ENCODE results near the gene EPHA5.

DNA sequence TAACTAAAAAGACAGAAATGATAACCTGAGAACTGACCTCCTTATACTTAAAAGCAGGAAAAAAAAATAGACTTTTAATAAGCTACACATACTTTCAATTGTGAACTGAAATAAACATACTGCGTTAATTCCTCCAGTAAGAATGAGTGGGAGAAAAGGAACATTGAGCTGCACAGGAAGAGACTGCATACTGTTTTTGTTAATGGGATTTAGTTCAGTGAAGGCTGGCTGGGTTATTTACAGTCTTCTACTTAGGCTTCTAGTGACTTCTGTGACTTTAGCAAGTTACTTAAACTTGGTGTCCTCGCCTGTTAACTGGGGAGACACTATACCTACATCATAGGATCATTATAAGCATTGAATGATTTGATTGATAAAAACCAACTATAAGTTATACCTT is 213.3 kb downstream of the EPHA5 start:
- TF ChIP-seq POLR2AphosphoS5 (IDR thresholded peaks at IDR 0.05) (no peak), CTCF (IDR thresholded peaks at IDR 0.05) (no peak), POLR2A (IDR thresholded peaks at IDR 0.05) (no peak)
